Right renal cortex interstitium (tissue), 3 donors: ENCODE measurements around the gene CEP131. TPM values are rescaled to one million over a fixed set of nuclear protein-coding genes. Genes with fewer than 3 reads are reported as not detected.

ENCODE experiments used
- DNase-seq, 3 donors: peaks; one replicate each; pipeline ENCODE4 v3.0.0-alpha.2; 2013; ENCODE audit warnings: low read depth in 3 of 3, low spot score in 2 of 3
- polyA plus RNA-seq, 3 donors: library from polyadenylated mRNA; unstranded; fragments of 120-200 nt; gene quantifications; one replicate each; pipeline ENCODE4 v1.2.1, GENCODE V29; 2013; ENCODE audit not compliant: insufficient read length in 3 of 3

CEP131 gene
- polyA plus RNA-seq, 3 donors: 12.2 to 14.2 (median 12.2) TPM

DNA sequence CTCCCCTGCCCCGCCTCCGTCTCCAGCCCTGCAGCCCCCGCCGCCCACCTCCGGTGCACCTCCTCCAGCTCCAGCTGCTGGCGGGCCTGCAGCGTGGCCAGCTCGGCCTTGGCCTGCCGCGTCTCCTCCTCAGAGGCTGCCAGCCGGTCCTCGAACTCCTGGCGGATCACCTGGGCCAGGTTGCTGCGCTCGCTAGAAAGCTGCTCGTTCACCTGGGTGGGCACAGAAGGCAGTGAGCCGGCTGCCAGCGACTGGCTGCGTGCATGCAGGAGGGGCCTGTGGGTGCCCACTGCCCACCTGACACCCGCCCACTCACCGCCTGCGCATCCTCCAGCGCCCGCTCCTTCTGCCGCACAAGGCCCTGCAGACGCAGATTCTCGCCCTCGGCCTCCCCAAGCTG lies 32.2 kb downstream of the CEP131 start:
- no peak for DNase-seq

DNA sequence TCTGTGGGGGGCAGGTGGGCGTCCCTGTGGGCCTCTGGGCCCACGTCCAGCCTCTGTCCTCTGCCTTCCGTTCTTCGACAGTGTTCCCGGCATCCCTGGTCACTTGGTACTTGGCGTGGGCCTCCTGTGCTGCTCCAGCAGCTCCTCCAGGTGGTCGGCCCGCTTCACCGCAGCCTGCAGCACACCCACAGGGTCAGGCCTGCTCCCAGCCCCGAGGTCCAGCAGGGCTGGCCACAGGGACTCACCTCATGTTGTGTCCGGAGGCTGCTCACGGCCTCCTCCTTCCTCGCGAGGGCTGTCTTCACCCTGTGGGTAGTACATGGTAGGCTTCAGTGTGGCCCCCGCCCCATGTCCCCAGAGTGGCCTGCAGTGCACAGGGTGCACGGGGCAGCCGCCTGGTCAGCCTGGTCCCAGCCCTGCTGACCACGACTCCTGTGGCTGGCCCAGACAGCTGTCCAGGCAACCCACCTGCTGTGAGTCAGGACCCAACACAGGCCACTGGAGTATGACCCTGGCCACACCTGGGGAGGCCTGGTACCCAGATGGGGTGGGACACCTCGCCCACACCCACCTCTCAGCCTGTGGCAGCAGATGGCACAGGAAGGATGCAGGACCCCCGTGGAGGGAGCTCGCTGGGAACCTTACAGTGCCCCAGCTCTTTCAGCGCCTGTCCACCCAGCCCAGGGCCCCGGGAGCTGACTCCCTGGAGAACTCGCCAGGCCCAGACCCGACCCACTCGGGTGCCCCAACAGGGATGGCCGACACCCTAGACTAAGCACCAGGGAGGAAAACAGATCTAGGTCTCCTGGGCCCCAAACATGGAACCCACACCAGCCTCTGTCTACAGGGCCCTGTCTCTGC lies 32.9 kb downstream of the CEP131 start:
- no peak for DNase-seq

DNA sequence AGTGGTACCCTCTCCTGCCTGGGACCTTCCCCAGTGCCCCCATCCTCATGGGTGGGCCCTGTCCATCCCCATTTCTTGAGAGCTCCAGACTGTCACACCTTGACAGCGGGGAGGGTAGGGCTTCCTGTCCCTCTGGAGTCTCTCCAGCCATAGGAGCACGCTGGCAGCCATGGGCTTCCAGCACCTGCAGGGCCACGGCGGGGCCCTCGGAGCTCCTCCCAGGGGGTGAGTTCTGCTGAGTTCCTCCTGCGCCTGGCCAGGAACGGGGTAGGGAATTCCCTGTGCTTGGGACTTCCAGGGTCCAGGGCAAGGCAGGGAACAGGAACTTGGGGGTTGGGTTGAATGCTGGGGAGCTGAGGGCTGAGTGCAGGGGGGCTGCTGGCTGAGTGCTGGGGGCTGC lies 33.7 kb downstream of the CEP131 start:
- DNase-seq: no peak

DNA sequence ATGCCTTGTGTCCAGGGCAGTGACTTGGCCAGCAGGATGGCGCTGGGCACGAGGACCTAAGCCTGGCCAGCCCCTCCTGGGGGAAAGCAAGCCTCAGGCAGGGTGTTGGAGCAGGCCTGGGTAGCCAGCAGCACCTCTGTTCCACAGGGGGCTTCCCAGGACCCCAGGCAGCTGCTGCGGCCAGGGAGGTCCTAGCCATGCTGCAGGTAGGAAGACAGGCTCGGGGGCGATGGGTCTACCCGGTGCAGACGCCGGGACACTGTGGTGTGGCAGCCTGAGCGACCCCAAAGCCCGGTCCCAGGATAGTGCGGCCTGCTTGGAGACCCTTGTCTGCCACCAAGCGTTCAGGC lies 34.3 kb downstream of the CEP131 start:
- DNase-seq: no peak

DNA sequence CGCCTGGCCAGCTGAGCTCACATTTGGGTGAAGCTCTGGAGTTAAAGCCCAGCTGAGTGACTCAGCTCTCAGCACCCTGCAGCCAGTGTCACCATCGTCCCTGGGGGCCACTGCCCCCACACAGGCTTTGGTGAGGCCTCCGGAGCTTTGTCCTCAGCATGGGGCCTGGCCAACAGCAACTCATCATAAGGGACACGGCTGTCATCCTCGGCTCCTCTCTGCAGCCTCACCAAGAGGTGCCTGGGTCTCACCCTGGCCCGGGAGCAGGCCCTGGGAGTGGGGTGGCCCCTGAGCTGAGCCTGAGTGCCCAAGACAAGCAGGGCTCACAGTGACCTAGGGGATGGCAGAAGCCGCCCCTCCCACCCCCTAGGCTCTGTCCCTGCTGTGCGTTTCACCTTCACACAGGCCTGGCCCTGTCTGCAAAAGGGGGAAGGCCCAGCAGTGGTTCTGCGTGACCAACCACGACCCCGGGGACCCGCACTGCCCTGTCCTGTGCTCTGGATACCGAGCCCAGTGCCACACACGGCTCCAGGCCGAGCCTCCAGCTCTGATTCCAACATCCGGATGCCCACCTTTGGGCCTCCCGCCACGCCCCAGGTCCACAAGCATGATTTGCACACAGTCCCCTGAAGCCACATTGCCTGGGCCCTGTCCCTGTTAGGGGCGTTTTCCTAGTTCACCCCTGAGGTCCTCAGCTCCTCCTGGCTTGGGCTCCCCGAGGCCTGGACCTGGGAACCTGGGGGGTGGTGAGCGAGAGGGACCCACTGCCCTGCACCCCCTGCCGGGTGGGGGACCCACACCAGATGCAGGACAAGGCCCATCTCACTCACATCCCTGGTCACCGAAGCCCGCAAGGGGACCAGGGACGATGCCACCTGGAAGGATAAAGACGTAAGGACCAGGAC lies 34.9 kb downstream of the CEP131 start:
- no peak for DNase-seq

DNA sequence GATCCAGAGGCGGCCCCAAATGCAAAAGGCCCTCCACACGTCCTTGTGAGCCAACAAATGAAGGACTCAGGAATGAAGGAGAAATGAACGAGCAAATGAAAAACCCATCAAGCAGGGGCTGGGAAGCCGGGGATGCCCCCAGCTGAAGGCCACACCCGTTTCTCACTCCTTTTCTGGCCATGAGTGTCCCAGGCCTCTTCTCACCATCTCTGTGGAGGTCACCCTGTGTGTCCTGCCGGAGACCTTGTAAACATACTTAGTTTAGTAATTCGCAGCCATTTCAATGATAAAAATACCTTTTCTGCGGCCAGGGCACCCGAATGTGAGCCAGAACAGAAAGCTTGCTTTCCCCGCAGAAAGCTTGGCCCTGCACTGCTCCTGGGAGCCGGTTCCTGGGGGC lies 35.6 kb downstream of the CEP131 start:
- no peak for DNase-seq

DNA sequence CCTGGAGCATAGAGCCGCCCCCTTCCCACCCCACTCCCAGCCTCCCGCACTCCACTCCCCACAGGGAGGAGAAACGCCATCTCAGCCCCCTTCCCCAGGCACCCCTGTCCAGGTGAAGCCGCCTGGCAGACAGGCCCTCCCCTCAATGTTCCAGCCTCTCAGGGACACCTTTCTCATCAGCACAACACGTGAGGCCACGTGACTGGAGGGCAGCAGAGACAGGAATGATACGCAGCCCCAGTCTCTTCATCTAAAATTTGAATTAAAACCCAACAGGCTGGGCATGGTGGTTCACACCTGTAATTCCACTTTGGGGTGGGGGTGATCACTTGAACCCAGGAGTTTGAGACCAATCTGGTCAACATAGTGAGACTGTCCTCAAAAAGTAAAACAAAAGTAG lies 36.6 kb downstream of the CEP131 start:
- DNase-seq: no peak

DNA sequence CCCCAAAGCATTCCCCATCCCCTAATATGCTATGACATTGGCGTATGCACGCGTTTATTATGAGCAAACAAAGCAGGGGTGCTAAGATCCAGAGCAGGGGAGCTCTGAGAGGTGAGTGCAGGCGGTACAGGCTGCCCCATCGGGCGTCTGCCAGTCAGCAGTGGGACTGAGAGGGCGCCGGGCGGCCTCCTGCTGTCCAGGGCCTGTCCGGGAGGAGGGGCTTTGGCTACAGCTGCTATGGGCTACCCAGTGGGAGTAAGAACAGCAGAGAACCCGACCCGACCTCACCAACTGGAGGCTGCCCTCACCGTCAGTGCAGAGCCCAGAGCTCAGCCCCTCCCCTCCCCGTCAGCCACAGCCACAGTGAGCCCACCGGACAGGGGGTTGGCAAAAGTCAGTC lies 38.2 kb downstream of the CEP131 start:
- DNase-seq: no peak

DNA sequence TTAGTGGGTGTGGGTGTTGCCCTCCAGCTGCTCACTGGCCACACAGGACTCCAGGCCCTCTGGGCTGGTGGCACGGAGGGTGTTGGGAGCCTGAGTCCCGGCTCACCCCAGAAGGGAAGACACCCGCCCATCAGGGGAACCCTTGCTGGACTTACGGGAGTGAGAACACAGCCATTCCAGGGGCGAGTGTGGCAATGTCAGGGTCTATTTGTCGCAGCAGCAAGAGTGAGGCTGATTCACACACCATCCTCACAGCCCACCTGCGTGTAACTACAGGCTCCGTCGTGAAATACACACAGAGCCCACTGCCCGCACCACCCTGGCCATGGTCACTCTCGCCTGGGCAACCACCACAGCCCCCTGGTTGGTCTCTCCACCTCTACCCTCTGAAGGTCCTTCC lies 39.0 kb downstream of the CEP131 start:
- no peak for DNase-seq

DNA sequence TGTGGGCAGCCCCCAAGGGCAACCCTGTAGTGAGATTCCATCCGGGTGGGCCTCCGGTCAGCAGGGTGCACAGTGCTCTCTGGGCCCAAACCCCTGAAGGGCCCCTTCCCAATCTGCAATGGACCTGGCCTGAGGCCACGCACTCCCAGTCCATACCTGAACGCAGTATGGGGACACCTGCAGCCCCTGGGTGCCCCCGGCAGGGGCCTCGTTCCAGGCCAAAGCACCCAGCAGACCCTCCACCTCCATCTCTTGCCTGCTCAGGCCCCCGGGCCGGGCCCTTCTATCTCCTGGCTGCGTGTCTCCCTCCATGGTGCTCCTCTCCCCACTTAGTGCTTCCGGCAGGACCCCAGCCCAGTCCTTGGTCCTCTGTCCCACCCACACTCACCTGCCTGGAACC lies 39.4 kb downstream of the CEP131 start:
- DNase-seq: no peak

DNA sequence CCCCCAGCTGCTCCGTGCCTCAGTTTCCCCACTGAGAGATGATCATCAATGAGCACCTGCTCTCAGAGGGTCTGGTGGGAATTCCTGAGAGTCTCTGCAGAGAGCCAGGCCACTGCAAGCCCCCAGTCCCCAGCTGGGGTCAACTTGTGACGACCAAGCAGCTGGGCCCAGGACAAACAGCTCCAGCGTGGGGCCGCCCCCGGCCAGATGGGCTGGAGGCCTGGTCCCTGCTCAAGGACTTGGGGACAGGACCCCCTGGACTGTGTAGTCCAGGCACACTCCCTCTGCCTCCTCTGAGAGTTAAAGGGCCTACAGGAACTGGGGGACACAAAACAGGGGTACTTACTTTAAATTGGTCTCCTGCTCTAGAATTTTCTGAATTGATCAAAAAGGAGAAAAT lies 40.2 kb downstream of the CEP131 start:
- no peak for DNase-seq

DNA sequence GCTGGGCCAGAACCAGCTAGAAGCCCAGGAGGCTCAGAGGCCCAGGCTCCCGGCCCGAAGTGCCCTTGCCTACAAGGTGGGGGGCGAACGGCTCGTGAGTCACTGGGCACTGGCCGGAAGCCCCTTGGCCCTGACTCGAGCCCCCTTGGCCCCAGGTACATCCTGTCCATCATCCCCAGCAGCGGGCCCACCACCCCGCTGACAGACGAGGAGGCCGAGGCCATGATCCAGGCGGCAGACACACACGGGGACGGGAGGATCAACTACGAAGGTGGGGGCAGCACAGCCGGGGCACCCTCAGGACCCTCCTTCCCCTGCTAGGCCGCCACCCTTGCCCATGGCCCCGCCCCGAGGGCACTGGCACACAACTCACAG lies 41.0 kb downstream of the CEP131 start:
- DNase-seq: no peak

DNA sequence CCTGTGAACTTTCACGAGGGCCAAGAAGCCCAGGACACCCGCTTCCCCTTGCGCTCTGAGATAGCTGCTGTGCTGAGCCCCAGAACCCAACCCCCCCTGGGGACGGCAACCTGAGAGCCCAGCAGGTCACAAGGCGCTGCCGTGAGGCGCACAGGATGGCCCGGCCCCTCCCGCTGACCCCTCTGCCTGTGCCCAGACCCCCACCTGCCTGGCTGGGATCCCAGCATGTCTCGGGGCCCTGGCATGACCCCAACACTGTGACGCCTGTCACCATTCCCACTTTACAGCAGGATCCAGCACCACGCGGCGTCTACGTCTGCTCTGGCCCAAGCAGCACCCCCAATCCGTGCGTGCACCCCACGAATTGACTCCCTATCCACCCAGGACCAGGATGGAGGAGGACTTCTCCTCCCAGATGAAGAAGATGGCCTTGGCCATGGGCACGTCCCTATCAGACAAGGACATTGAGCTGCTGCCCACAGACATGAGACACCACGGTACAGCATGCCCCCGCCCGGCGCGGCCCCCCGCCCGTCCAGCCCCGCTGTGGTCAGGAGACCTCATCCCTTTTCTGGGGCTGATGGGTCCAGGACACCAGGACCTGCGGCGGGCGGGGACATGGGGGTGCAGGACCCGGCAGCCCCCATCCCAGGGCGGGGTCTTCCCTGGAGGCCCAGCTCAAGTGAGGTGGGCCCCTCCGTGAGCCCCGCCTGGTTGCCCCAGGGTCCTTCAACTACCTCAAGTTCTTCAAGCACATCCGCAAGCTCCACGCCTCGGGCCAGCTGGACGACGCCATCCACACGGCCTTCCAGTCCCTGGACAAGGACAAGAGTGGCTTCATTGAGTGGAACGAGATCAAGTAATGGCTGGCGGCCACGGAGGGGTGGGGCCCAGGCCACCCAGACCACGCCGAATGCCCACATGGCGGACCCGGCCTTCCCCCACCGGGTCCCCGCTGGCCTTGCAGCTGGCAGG lies 41.6 kb downstream of the CEP131 start:
- no peak for DNase-seq

DNA sequence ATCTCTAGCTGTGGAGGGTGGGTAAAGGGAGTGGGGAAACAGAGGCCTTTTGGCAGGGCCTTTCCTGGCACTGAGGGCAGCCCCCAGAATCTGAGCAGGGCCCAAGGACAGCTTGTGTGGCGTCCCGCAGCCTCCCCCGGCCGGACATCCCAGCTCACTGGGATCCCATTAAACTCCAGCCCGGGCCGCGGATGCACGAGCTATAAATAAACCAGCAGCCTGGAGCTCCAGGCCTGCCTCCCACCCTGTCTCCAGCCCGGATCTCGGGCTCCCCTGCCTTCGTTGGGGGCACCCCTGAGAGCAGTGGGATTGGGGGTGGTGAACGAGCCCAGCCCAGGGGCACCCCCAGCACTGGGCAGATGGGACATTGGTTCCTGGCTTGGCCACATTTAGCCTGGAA lies 42.9 kb downstream of the CEP131 start:
- DNase-seq: no peak

DNA sequence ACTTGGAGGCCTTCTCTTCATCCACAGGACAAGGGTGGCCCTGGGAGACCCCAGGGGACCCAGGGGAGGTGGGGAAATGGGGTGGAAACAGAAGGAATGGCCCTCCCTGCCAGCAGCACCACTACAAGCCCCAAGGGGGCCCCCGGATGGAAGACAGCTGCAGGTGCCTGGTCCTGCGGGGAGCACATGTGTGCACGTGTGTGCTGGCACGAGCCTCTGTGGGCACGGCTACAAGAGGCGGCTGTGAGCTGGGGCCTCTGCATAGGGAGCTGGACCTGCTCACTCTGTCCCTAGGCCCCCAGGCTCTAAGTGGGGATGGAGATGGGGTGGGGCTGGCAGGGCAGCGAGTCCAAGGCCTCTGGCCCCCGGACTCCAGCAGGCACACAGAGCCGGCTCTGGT lies 43.5 kb downstream of the CEP131 start:
- DNase-seq: no peak

DNA sequence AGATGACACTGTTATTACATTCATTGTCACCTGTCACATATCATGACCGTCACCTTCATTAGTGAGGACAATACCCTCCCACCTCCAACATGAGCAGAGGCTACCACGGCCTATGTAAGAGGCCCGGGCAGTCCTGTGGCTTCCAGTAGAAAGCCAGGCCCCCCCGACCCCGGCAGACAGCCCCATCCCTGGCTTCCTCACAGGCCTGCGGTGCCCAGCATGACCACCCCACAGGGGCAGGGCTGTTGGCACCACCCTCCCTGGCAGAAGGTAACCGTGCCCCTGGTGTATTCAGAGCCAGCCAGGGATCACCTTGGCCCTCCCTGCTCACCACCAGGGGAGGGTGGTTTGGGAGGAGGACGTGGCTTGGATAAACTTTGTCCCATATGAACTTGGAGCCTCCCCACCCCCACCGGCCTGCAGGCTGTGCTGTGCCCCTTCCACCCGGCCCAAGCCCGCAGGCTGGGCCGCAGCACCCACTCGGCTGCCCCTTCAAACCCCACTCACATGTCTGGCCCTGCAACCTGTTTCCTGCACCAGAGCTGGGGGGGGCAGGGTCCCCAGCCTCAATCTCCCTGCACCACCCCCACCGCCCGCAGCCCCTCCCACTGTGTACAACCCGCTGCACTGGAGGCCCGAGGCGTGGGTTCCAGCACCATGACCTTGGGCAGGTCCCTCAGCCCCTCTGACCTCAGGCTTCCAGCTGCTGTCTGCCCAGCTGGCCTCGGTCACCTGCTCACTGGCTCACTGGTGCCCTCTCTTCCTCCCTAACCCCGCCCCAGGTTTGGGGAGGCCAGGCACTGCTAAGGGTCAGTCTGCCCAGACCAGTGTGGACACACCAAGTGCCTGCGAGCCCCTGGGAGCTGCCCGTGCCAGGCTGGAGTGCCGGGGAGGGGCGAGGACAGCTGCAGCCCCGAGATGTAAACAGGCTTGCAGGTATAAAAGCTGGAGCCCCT lies 44.4 kb downstream of the CEP131 start:
- no peak for DNase-seq

DNA sequence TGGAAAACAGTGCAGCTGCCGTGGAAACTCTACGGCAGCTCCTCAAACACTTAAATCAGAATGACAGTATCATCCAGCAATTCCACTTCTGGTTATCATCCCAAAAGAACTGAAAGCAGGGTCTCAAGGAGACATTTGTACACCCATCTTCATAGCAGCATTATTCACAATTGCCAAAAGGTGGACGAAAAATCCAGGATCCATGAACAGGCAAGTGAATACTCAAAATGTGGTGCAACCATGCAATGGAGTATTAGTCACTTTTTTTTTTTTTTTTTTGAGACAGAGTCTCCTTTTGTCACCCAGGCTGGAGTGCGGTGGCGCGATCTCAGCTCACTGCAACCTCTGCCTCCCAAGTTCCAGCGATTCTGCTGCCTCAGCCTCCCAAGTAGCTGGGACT lies 46.1 kb downstream of the CEP131 start:
- DNase-seq: no peak

DNA sequence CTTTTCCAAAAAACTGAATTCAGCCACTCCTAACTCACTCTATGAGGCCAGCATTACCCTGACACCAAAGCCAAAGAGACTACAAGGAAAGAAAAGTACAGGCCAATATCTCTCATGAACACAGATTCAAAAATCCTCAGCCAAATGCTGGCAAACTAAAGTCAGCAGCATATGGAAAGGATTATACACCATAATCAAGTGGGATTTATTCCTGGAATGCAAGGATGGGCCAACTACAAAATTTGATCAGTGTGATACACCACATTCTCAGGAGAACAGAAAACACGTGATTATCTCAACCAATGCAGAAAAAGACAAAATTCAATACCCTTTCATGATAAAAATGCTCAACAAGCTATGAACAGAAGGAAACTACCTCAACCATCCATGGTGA lies 49.0 kb downstream of the CEP131 start:
- DNase-seq: no peak

DNA sequence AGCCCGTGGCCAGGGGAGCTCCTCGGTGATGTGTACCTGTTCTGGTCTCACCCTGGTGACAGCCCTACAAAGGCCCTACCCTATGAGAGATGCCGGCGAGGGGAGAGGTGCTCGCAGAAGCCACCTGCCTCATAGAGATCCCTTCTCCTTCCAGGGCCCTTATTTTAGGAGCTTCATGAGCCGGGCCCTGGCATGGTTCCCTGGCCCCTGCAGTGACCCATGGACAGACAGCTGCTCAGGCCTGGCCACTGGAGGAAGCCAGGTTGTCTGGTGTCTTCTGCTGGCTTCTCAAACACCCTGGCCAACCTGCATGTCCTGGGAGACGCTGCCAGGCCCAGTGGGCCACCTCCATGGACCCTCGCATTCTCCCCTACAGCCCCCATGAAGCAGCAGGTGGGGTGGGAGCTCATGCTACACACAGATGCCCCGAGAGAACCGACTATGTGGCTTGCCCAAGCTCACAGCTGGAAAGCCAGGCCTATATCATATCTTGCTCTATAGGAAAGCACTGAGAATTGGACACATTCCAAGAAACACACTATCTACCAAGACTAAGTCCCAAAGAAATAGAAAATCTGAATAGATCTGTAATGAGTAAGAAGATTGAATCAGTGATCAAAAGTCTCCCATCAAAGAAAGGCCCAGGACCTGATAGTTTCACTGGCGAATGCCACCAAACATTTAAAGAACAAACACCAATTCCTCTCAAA lies 49.6 kb downstream of the CEP131 start:
- no peak for DNase-seq
